Retinal pigment epithelial cell (primary cell): ENCODE results near the gene SMOC1.

Experiments
- DNase-seq: peaks from one replicate; pipeline ENCODE4 v3.0.0-alpha.2; 2010; ENCODE audit warnings: low read depth
- H3K4me3 ChIP-seq: 2 replicates; pipeline ENCODE4 v1.5.1; 2011; ENCODE audit warnings: mild to moderate bottlenecking, low read length, control low read depth, moderate library complexity
- TF ChIP-seq, protein P1 (sequence below): conservative IDR thresholded peaks from 2 replicates; pipeline ENCODE4 v1.5.1; 2011; ENCODE audit warnings: low read depth, low read length, control low read depth, inconsistent platforms

The SMOC1 gene

DNA sequence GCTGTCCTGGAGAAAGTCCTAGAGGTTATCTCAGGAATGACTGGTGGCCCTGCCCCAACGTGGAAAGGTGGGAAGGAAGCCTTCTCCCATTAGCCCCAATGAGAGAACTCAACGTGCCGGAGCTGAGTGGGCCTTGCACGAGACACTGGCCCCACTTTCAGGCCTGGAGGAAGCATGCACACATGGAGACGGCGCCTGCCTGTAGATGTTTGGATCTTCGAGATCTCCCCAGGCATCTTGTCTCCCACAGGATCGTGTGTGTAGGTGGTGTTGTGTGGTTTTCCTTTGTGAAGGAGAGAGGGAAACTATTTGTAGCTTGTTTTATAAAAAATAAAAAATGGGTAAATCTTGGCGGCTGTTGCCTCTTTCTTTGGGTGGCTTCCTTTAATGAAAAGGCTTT, 152.8 kb downstream of the SMOC1 start:
- DNase-seq, result no peak
- TF ChIP-seq, protein P1, sequence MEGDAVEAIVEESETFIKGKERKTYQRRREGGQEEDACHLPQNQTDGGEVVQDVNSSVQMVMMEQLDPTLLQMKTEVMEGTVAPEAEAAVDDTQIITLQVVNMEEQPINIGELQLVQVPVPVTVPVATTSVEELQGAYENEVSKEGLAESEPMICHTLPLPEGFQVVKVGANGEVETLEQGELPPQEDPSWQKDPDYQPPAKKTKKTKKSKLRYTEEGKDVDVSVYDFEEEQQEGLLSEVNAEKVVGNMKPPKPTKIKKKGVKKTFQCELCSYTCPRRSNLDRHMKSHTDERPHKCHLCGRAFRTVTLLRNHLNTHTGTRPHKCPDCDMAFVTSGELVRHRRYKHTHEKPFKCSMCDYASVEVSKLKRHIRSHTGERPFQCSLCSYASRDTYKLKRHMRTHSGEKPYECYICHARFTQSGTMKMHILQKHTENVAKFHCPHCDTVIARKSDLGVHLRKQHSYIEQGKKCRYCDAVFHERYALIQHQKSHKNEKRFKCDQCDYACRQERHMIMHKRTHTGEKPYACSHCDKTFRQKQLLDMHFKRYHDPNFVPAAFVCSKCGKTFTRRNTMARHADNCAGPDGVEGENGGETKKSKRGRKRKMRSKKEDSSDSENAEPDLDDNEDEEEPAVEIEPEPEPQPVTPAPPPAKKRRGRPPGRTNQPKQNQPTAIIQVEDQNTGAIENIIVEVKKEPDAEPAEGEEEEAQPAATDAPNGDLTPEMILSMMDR, result no peak
- no peak overlapping the region for H3K4me3 ChIP-seq

DNA sequence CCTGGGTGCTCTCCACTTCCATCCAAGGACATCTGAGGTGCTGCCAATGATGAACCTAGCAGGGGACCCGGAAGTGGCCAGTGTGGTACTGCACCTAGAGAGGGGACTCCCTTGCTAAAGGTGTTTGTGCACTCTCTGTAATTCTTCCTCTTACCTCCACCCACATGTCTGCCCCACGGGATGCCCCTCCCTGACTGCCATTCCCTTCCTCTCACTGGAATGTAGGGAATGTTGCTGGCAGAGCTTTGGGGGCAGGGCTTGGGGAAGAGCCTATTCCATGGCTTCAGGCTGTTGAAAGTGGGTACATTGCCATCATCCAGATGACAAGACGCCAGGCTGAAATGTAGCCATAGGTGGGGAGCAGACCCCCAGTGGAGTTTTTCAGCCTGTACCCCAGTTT, 153.2 kb downstream of the SMOC1 start:
- DNase-seq, result peak; percentile 4
- TF ChIP-seq, protein P1, result no peak
- no peak overlapping the region for H3K4me3 ChIP-seq

DNA sequence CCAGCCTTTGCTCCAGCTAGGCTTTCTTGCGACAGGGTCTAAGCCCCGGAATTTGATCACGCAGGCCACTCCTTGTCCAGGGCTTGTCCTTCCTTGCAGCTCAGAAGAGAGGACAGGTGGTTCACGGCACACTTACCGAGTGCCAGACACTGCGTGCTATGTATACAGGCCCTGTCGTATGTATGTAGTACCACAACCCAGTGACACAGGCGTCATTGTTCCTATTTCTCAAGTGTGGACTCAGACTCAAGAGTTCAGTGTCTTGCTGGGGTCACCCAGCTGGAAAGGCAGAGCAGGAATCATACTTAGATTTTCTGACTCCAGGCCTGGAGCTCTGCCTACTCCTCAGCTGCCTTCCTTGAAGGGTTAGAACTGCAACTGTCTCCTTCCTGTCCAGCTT, 153.9 kb downstream of the SMOC1 start:
- H3K4me3 ChIP-seq, result no peak overlapping the region
- TF ChIP-seq, protein P1, result no peak
- DNase-seq, result no peak

DNA sequence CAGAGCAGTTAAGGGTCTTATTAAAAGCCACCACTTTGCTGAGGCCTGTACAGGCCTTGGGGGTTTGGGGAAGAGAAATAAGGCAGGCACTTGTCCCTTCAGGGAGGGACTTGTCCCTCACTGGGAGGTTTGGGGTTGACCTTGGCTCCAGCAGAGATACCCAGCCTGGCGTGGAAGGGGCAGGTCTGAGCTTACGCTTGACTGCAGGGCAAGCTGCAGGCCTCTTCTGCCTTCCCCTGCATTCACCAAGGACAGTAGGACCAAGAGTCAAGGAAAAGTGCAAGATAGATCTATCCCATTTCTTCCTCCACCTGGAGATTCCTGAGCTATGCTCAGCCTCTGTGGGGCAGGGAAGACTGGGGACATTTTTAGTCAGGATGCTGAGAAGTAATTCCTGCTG, 154.3 kb downstream of the SMOC1 start:
- no peak overlapping the region for H3K4me3 ChIP-seq
- DNase-seq, result no peak
- TF ChIP-seq, protein P1, result no peak

DNA sequence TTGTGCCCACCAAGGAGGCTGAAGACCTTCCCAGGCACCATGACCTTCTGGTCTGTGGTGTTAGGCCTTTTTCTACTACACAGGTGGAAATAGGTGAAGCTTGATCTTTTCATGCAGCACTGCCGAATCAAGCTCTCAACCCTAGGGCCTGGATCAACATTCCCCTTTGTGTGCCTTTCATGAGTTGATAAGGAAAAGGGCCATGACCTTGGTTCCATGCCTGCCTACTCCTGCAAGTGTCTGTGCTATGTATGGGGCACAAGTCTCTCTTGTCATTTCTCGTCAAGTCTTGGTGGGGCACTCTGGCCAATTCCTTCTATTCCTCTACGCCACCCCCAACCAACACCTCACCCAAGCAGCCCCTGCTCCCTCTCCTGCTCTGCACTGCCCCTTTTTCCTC, 155.0 kb downstream of the SMOC1 start:
- no peak overlapping the region for H3K4me3 ChIP-seq
- no peak for DNase-seq
- TF ChIP-seq, protein P1, result no peak

DNA sequence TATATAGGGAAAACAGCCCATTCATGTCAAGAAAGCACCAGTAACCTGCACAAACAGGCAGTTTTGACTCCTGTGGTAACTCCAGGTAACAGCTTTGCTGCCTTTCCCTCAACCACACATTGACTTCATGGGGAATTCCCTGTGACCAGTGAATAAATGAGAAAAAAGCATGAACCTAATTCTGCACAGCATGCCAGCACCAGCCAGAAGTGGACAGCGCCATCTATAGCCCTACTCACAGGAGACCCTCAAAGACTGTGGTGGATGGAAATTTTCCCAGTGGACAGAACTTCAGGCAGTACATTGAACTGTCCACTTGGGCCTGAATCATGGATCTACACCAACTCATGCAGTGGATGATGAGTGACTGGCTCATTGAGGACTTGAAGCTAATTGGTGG, 157.4 kb downstream of the SMOC1 start:
- H3K4me3 ChIP-seq, result no peak overlapping the region
- TF ChIP-seq, protein P1, result no peak
- no peak for DNase-seq

DNA sequence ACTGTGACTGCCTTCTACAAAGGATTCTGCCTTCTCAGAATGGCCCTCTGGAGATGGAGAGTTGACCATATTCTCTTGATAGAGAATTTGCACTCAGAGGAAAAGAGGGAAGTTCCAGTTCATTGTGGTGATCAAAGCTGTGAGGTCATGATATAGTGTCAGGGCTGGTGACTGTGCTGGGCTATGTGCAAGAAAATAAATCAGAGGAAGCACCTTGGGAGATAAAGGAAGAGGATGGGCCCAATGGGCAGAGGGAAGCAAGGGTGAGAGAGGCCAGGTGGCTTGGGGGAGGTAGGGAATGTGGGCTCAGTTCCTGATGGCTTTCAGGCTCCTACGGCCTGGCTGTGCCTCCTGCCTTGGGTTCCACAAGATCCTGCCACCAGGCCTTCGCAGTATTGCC, 163.8 kb downstream of the SMOC1 start:
- H3K4me3 ChIP-seq, result no peak overlapping the region
- no peak for DNase-seq
- TF ChIP-seq, protein P1, result no peak
